Right lobe of liver (tissue), 4 donors: Measurements from ENCODE around the gene REPS1.

ENCODE experiments used
- POLR2A ChIP-seq: fragments of 450-650 bp; IDR thresholded peaks from one replicate; pipeline ENCODE4 v1.6.1; 2017; ENCODE audit warnings: antibody characterized with exemption, mild to moderate bottlenecking
- TF ChIP-seq, protein P1 (sequence below), 4 donors: fragments of 200-600 bp in 3 of 4; fragments of 450-650 bp in 1 of 4; IDR thresholded peaks; one replicate each; pipeline versions ENCODE4 v1.5.1 to v1.8.0; 2016 to 2022; ENCODE audit warnings: antibody characterized with exemption in 4 of 4, mild to moderate bottlenecking in 2 of 4
- donor health status: DM: no; HTN: no; CAD: no.
- donor health status: DM: no; HTN: no; CAD: no.
- donor health status: DM: no; HTN: yes; CAD: no.

DNA sequence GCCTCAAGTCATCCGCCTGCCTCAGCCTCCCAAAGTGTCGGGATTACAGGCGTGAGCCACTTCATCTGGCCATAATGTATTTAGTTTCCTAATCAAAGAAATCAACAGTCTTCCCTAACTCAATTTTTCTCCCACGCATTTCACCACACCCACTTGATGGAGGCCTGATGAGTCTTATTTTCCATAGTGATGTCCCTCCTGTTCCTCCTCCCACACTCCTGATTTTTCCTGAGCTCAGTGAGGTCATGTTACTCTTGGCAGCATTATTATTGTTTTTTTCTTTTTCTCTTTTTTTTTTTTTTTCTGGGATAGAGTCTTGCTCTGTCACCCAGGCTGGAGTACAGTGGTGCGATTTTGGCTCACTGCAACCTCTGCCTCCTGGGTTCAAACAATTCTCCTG, 49.4 kb upstream of the REPS1 start:
- TF ChIP-seq, protein P1, sequence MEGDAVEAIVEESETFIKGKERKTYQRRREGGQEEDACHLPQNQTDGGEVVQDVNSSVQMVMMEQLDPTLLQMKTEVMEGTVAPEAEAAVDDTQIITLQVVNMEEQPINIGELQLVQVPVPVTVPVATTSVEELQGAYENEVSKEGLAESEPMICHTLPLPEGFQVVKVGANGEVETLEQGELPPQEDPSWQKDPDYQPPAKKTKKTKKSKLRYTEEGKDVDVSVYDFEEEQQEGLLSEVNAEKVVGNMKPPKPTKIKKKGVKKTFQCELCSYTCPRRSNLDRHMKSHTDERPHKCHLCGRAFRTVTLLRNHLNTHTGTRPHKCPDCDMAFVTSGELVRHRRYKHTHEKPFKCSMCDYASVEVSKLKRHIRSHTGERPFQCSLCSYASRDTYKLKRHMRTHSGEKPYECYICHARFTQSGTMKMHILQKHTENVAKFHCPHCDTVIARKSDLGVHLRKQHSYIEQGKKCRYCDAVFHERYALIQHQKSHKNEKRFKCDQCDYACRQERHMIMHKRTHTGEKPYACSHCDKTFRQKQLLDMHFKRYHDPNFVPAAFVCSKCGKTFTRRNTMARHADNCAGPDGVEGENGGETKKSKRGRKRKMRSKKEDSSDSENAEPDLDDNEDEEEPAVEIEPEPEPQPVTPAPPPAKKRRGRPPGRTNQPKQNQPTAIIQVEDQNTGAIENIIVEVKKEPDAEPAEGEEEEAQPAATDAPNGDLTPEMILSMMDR (IDR thresholded peaks at IDR 0.05): no peak
- no peak for TF ChIP-seq POLR2A
